Measurements from ENCODE around the gene EIF3A.

Gene EIF3A

DNA sequence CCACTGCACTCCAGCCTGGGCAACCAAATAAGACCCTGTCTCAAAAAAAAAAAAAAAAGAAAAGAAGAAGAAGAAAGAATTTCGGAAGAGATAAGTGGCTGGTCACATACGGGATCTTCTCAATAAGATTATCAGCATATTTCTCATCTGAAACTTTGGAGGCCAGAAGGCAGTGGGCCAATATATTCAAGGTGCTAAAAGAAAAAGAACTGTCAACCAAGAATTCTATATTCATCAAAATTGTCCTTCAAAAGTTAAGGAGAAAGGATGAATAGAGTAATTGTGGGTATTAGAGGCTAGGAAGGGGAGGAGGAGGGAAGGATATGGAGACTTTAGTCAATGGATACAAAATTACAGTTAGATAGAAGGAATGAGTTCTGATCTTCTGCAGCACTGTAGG is 95.0 kb downstream of the EIF3A start (continued):
- TF ChIP-seq BCL6B (tag by site-specific recombination; IDR thresholded peaks at IDR 0.05): no peak
- TF ChIP-seq TRIM28 (IDR thresholded peaks at IDR 0.05; ENCODE audit: borderline replicate concordance, low read length): peak; percentile 66; the same call in 1 of the 2 replicates
- no peak for TF ChIP-seq IKZF3 (tag by site-specific recombination; IDR thresholded peaks at IDR 0.05)
- TF ChIP-seq SETDB1 (IDR thresholded peaks at IDR 0.05; ENCODE audit: insufficient read length, low read length): peak; percentile 96
- no peak for TF ChIP-seq BCL11B (tag by site-specific recombination; IDR thresholded peaks at IDR 0.05; ENCODE audit: low read depth)
- TF ChIP-seq ZNF23 (tag by site-specific recombination; IDR thresholded peaks at IDR 0.05; ENCODE audit: borderline replicate concordance): no peak

All from HEK293 (cell line).